Neural cell (in vitro differentiated cells): ENCODE results near the gene XPO4. TPM values are rescaled to one million over a fixed set of nuclear protein-coding genes. Genes with fewer than 3 reads are reported as not detected.

Source experiments
- H2AFZ ChIP-seq: fragments of 200-600, 300-800 bp; sonication (generic), shearing (Covaris generic); 2 replicates; pipeline ENCODE4 v1.6.0; 2014; ENCODE audit warnings: low read depth, mild to moderate bottlenecking, antibody characterized with exemption, low read length, moderate library complexity
- H3F3A ChIP-seq: fragments of 200-600 bp; shearing (Covaris generic); 2 replicates; pipeline ENCODE4 v1.6.1; 2016; ENCODE audit warnings: mild to moderate bottlenecking, moderate library complexity, mixed read lengths, antibody characterized with exemption, low read length; ENCODE audit not compliant: insufficient read depth, poor library complexity, severe bottlenecking
- H3K27ac ChIP-seq: fragments of 200-600, 300-800 bp; sonication (generic), shearing (Covaris generic); 2 replicates; pipeline ENCODE4 v1.5.1; 2014; ENCODE audit warnings: mild to moderate bottlenecking, low read length, moderate library complexity
- H3K27me3 ChIP-seq: fragments of 300-800, 200-600 bp; sonication (generic), shearing (Covaris generic); 2 replicates; pipeline ENCODE4 v1.6.0; 2014; ENCODE audit warnings: mild to moderate bottlenecking, low read depth, low read length, moderate library complexity; ENCODE audit not compliant: insufficient read depth
- H3K36me3 ChIP-seq: fragments of 300-800, 200-600 bp; sonication (generic), shearing (Covaris generic); 2 replicates; pipeline ENCODE4 v1.5.1; 2014; ENCODE audit warnings: mild to moderate bottlenecking, antibody characterized with exemption, low read length, moderate library complexity; ENCODE audit not compliant: insufficient read depth
- H3K4me2 ChIP-seq: fragments of 300-800, 200-600 bp; sonication (generic), shearing (Covaris generic); 2 replicates; pipeline ENCODE4 v1.6.0; 2014; ENCODE audit warnings: mild to moderate bottlenecking, low read length
- H3K4me3 ChIP-seq: fragments of 300-800, 200-600 bp; sonication (generic), shearing (Covaris generic); 2 replicates; pipeline ENCODE4 v1.5.1; 2014; ENCODE audit warnings: mild to moderate bottlenecking, low read length, moderate library complexity
- H3K79me2 ChIP-seq: fragments of 200-600 bp; shearing (Covaris generic); replicated peaks from 2 replicates; pipeline ENCODE4 v1.6.0; 2014; ENCODE audit warnings: mild to moderate bottlenecking, low read length, moderate library complexity; ENCODE audit not compliant: insufficient read depth
- H3K9ac ChIP-seq: fragments of 300-800, 200-600 bp; sonication (generic), shearing (Covaris generic); 2 replicates; pipeline ENCODE4 v1.6.1; 2016; ENCODE audit warnings: mild to moderate bottlenecking, low read length, mixed read lengths
- H3K9me2 ChIP-seq: fragments of 200-600 bp; shearing (Covaris generic); 2 replicates; pipeline ENCODE4 v1.6.1; 2016; ENCODE audit warnings: mild to moderate bottlenecking, low read length, mixed read lengths; ENCODE audit not compliant: insufficient read depth
- H3K9me3 ChIP-seq: fragments of 200-600, 300-800 bp; sonication (generic), shearing (Covaris generic); 2 replicates; pipeline ENCODE4 v1.6.1; 2016; ENCODE audit warnings: mild to moderate bottlenecking, mixed run types, low read length, moderate library complexity, mixed read lengths
- H4K20me1 ChIP-seq: fragments of 200-600 bp; shearing (Covaris generic); 2 replicates; pipeline ENCODE4 v1.6.1; 2016; ENCODE audit warnings: mild to moderate bottlenecking, mixed run types; ENCODE audit not compliant: insufficient read depth
- CTCF ChIP-seq: fragments of 450-650 bp; IDR thresholded peaks from 2 replicates; pipeline ENCODE4 v1.5.1; 2014; ENCODE audit warnings: antibody characterized with exemption, mild to moderate bottlenecking, moderate library complexity; ENCODE audit not compliant: poor library complexity, severe bottlenecking
- EP300 ChIP-seq: fragments of 450-650 bp; conservative IDR thresholded peaks from 2 replicates; pipeline ENCODE4 v1.6.1; 2014; ENCODE audit warnings: antibody characterized with exemption, mild to moderate bottlenecking, moderate library complexity; ENCODE audit not compliant: poor library complexity, severe bottlenecking
- EZH2 ChIP-seq: fragments of 200-600, 300-800 bp; shearing (Covaris generic), sonication (generic); IDR thresholded peaks from 2 replicates; pipeline ENCODE4 v1.6.1; 2014; ENCODE audit warnings: antibody characterized with exemption, low read length, borderline replicate concordance, mild to moderate bottlenecking; ENCODE audit not compliant: insufficient read depth, poor library complexity, severe bottlenecking
- MXI1 ChIP-seq: fragments of 450-650 bp; conservative IDR thresholded peaks from 2 replicates; pipeline ENCODE4 v1.6.1; 2014; ENCODE audit warnings: antibody characterized with exemption, mild to moderate bottlenecking; ENCODE audit not compliant: poor library complexity, severe bottlenecking
- POLR2AphosphoS5 ChIP-seq: IDR thresholded peaks from 2 replicates; pipeline ENCODE4 v1.6.1; 2012
- RAD21 ChIP-seq: fragments of 450-650 bp; conservative IDR thresholded peaks from 2 replicates; pipeline ENCODE4 v1.6.1; 2014; ENCODE audit warnings: antibody characterized with exemption, mild to moderate bottlenecking, moderate library complexity
- SMC3 ChIP-seq: fragments of 450-650 bp; conservative IDR thresholded peaks from 2 replicates; pipeline ENCODE4 v1.6.1; 2014; ENCODE audit warnings: antibody characterized with exemption, mild to moderate bottlenecking, moderate library complexity; ENCODE audit not compliant: poor library complexity
- TAF1 ChIP-seq: IDR thresholded peaks from 2 replicates; pipeline ENCODE4 v1.6.1; 2012; ENCODE audit warnings: low read depth
- polyA plus RNA-seq: library from polyadenylated mRNA; depleted of rRNA; stranded (reverse); fragments of >200 nt; gene quantifications from 2 replicates; pipeline ENCODE4 v1.2.3, GENCODE V29; 2014
- TF ChIP-seq, protein P1 (sequence below): IDR thresholded peaks from 2 replicates; pipeline ENCODE4 v1.6.1; 2012; ENCODE audit warnings: borderline replicate concordance

XPO4 gene
- polyA plus RNA-seq, 1 donor from 2014 or later, result 13.0 TPM

DNA sequence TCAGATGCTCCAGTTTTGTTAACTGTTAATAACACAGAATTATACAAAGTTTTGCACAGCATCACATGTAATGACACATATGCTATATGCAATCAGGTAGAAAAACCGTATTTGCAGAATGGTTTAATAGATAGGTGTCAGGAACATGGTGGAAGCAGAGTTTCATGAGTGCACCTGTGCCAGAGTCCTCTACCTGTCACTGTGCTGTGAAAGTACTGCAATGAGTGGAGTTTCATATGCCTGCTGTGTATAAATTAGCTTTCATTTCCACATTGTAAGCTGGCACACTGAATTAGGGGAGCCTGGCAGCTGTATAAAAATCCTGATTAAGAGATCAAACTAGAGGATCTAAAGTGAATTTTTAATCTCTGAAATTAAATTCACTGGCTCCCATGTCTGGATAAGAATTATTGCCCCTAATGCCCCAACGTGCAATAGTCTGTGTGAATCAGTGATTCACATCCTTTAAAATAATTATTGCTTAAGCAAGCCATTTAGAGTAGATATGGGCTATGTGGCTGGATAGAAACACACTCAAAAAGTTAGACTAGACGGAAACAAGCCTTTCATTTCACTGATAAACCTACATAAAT, 120.3 kb downstream of the XPO4 start:
- H3F3A ChIP-seq, result no peaks in the 10 kb centered on the region
- H3K27me3 ChIP-seq, result no peaks in the 10 kb centered on the region
- H3K9me3 ChIP-seq, result no peaks in the 10 kb centered on the region
- H4K20me1 ChIP-seq, result no peaks in the 10 kb centered on the region
- H3K9ac ChIP-seq, result no peak overlapping the region
- TF ChIP-seq CTCF (no peak), TAF1 (no peak), EZH2 (no peak), RAD21 (no peak), MXI1 (no peak), EP300 (no peak), SMC3 (no peak), POLR2AphosphoS5 (no peak)
- TF ChIP-seq, protein P1, sequence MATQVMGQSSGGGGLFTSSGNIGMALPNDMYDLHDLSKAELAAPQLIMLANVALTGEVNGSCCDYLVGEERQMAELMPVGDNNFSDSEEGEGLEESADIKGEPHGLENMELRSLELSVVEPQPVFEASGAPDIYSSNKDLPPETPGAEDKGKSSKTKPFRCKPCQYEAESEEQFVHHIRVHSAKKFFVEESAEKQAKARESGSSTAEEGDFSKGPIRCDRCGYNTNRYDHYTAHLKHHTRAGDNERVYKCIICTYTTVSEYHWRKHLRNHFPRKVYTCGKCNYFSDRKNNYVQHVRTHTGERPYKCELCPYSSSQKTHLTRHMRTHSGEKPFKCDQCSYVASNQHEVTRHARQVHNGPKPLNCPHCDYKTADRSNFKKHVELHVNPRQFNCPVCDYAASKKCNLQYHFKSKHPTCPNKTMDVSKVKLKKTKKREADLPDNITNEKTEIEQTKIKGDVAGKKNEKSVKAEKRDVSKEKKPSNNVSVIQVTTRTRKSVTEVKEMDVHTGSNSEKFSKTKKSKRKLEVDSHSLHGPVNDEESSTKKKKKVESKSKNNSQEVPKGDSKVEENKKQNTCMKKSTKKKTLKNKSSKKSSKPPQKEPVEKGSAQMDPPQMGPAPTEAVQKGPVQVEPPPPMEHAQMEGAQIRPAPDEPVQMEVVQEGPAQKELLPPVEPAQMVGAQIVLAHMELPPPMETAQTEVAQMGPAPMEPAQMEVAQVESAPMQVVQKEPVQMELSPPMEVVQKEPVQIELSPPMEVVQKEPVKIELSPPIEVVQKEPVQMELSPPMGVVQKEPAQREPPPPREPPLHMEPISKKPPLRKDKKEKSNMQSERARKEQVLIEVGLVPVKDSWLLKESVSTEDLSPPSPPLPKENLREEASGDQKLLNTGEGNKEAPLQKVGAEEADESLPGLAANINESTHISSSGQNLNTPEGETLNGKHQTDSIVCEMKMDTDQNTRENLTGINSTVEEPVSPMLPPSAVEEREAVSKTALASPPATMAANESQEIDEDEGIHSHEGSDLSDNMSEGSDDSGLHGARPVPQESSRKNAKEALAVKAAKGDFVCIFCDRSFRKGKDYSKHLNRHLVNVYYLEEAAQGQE, result no peak
- H2AFZ ChIP-seq, result no peak overlapping the region
- H3K4me2 ChIP-seq, result no peak overlapping the region
- H3K79me2 ChIP-seq, result no peaks in the 10 kb centered on the region
- no peak overlapping the region for H3K27ac ChIP-seq
- peaks cover 5% of the 10 kb centered on the region for H3K36me3 ChIP-seq
- no peak overlapping the region for H3K4me3 ChIP-seq
- no peaks in the 10 kb centered on the region for H3K9me2 ChIP-seq

DNA sequence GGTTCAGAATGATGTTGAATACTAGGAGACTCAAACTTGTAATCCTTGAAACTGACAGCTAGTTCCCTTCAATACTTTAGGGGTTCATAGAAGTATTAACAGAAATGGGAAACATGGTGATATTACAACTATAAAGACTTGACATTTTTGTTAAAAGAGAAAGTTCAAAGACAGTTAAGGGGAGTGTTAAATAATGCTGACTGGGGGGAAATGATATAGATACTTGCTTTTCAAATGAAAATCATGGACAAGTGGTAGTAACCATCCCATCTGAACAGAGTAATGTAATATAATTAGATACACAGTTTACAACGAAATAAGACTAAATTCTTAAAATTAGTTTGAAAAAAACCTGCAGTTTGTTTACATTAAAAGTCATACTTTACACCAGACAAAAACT, 122.2 kb downstream of the XPO4 start:
- Histone ChIP-seq H3K9ac (no peak overlapping the region), H3F3A (no peaks in the 10 kb centered on the region), H2AFZ (no peak overlapping the region), H3K36me3 (no peaks in the 10 kb centered on the region), H3K27ac (no peak overlapping the region), H3K79me2 (no peaks in the 10 kb centered on the region), H3K9me2 (no peaks in the 10 kb centered on the region), H3K9me3 (no peaks in the 10 kb centered on the region), H3K4me3 (no peak overlapping the region), H3K27me3 (no peaks in the 10 kb centered on the region), H3K4me2 (no peak overlapping the region), H4K20me1 (no peaks in the 10 kb centered on the region)
- TF ChIP-seq, protein P1, result no peak
- TF ChIP-seq POLR2AphosphoS5 (no peak), MXI1 (no peak), RAD21 (no peak), EP300 (no peak), EZH2 (no peak), CTCF (no peak), TAF1 (no peak), SMC3 (no peak)
